ENCODE measurements around the gene APOBEC3A.

APOBEC3A gene

GRCh38 chr22:38953091-38953490, 4.3 kb upstream of the APOBEC3A start:
- no peak for TF ChIP-seq CTCF (conservative IDR thresholded peaks at IDR 0.05; ENCODE audit: low read depth, low read length)
- no peak overlapping the region for H3K4me3 ChIP-seq (ENCODE audit: low read depth, low read length)
- no peak for DNase-seq (ENCODE audit: low read depth)

- no peak for DNase-seq (ENCODE audit: low read depth)
- TF ChIP-seq CTCF (conservative IDR thresholded peaks at IDR 0.05; ENCODE audit: low read depth, low read length) = no peak
- H3K4me3 ChIP-seq (ENCODE audit: low read depth, low read length) = no peak overlapping the region
These were observed 3.6 kb upstream of the APOBEC3A start for GRCh38 chr22:38953577-38954413.

- TF ChIP-seq CTCF (conservative IDR thresholded peaks at IDR 0.05; ENCODE audit: low read depth, low read length) = no peak
These were observed 2.9 kb upstream of the APOBEC3A start for GRCh38 chr22:38954414-38955043.

GRCh38 chr22:38955250-38955905, 2.0 kb upstream of the APOBEC3A start:
- no peak for DNase-seq (ENCODE audit: low read depth)
- TF ChIP-seq CTCF (conservative IDR thresholded peaks at IDR 0.05; ENCODE audit: low read depth, low read length) = no peak
- no peak overlapping the region for H3K4me3 ChIP-seq (ENCODE audit: low read depth, low read length)

More at GRCh38 chr22:38954414-38955043, 2.9 kb upstream of the APOBEC3A start:
- no peak overlapping the region for H3K4me3 ChIP-seq (ENCODE audit: low read depth, low read length)
- DNase-seq (ENCODE audit: low read depth) = no peak

- H3K4me3 ChIP-seq (ENCODE audit: low read depth, low read length) = no peak overlapping the region
- TF ChIP-seq CTCF (conservative IDR thresholded peaks at IDR 0.05; ENCODE audit: low read depth, low read length) = no peak
- DNase-seq (ENCODE audit: low read depth) = no peak
These were observed 1.5 kb upstream of the APOBEC3A start for GRCh38 chr22:38955926-38956325.

- DNase-seq (ENCODE audit: low read depth) = no peak
- TF ChIP-seq CTCF (conservative IDR thresholded peaks at IDR 0.05; ENCODE audit: low read depth, low read length) = no peak
- H3K4me3 ChIP-seq (ENCODE audit: low read depth, low read length) = no peak overlapping the region
These were observed 858 bp upstream of the APOBEC3A start for GRCh38 chr22:38956551-38956950.
